K562 (cell line): ENCODE measurements around the gene AMPD3. TPM values are rescaled to one million over a fixed set of nuclear protein-coding genes. Genes with fewer than 3 reads are reported as not detected.

Source experiments
- ARID4B ChIP-seq: sonication (generic); formaldehyde crosslinking; IDR thresholded peaks from 2 replicates; pipeline ENCODE4 v1.8.0; 2022; ENCODE audit warnings: mild to moderate bottlenecking, missing genetic modification reagents
- BACH1 ChIP-seq: fragments of 200-800 bp; sonication (Bioruptor generic); IDR thresholded peaks from 2 replicates; pipeline ENCODE4 v1.6.1; 2016; ENCODE audit warnings: missing genetic modification characterization, missing compliant biosample characterization
- CBFA2T3 ChIP-seq: fragments of 450-650 bp; IDR thresholded peaks from 2 replicates; pipeline ENCODE4 v1.6.1; 2017
- CBFB ChIP-seq: sonication (generic); formaldehyde crosslinking; IDR thresholded peaks from 2 replicates; pipeline ENCODE4 v1.4.0; 2020; ENCODE audit warnings: mild to moderate bottlenecking, missing genetic modification reagents
- CBX3 ChIP-seq, 2 experiments: IDR thresholded peaks; 1 replicate in 1 of 2; 2 replicates in 1 of 2; pipeline ENCODE4 v1.6.1; 2012; ENCODE audit warnings: inconsistent platforms in 2 of 2, low read length in 2 of 2, borderline replicate concordance in 1 of 2, control low read depth in 1 of 2
- CREBBP ChIP-seq: IDR thresholded peaks from one replicate; pipeline ENCODE4 v1.6.1; 2012; ENCODE audit warnings: low read depth, mild to moderate bottlenecking, control low read depth, inconsistent platforms, low read length
- E2F5 ChIP-seq: sonication (generic); formaldehyde crosslinking; IDR thresholded peaks from 2 replicates; pipeline ENCODE4 v1.8.0; 2022; ENCODE audit warnings: mild to moderate bottlenecking, missing genetic modification reagents
- E2F8 ChIP-seq: fragments of 450-650 bp; IDR thresholded peaks from 2 replicates; pipeline ENCODE4 v1.7.1; 2018; ENCODE audit warnings: mild to moderate bottlenecking, low read depth; ENCODE audit not compliant: partially characterized antibody
- ESRRA ChIP-seq: fragments of 450-650 bp; IDR thresholded peaks from 2 replicates; pipeline ENCODE4 v1.6.1; 2014; ENCODE audit warnings: low read depth, mild to moderate bottlenecking, moderate library complexity, borderline replicate concordance
- GABPA ChIP-seq: fragments of 200-800 bp; sonication (Bioruptor generic); conservative IDR thresholded peaks from 2 replicates; pipeline ENCODE4 v1.6.1; 2016; ENCODE audit warnings: low read depth, missing genetic modification characterization, missing compliant biosample characterization
- HNRNPLL ChIP-seq: fragments of 200-400 bp; formaldehyde crosslinking; IDR thresholded peaks from 2 replicates; pipeline ENCODE4 v1.6.1; 2017; ENCODE audit warnings: low read length, low read depth, mild to moderate bottlenecking; ENCODE audit not compliant: poor library complexity, severe bottlenecking
- KLF6 ChIP-seq: fragments of 250-450 bp; sonication (Bioruptor Pico); IDR thresholded peaks from 2 replicates; pipeline ENCODE4 v1.4.0; 2020; ENCODE audit warnings: mild to moderate bottlenecking, moderate library complexity, borderline replicate concordance
- LCOR ChIP-seq: sonication (generic); formaldehyde crosslinking; IDR thresholded peaks from 2 replicates; pipeline ENCODE4 v1.8.0; 2022; ENCODE audit warnings: mild to moderate bottlenecking, missing genetic modification reagents
- LEF1 ChIP-seq: fragments of 450-650 bp; IDR thresholded peaks from 2 replicates; pipeline ENCODE4 v1.6.1; 2016; ENCODE audit warnings: mild to moderate bottlenecking
- MTA3 ChIP-seq: fragments of 450-650 bp; formaldehyde crosslinking; IDR thresholded peaks from 2 replicates; pipeline ENCODE4 v1.6.1; 2017; ENCODE audit warnings: mild to moderate bottlenecking, borderline replicate concordance
- MYNN ChIP-seq, 2 experiments: sonication (generic); formaldehyde crosslinking in 1 of 2; IDR thresholded peaks; 2 replicates each; pipeline versions ENCODE4 v1.5.0 to v1.6.1; 2016 to 2020; ENCODE audit warnings: antibody characterized with exemption in 1 of 2, missing genetic modification reagents in 1 of 2
- SRF ChIP-seq, 2 experiments: fragments of 250-450, 450-650 bp in 1 of 2; sonication (Bioruptor Pico) in 1 of 2; sonication (generic) in 1 of 2; formaldehyde crosslinking; IDR thresholded peaks; 2 replicates each; pipeline versions ENCODE4 v1.5.0 to v1.5.1; 2020 to 2022; ENCODE audit warnings: mild to moderate bottlenecking in 1 of 2, missing genetic modification reagents in 1 of 2
- ZNF311 ChIP-seq: fragments of 250-450 bp; sonication (Bioruptor Pico); IDR thresholded peaks from 2 replicates; pipeline ENCODE4 v1.4.0; 2020; ENCODE audit warnings: mild to moderate bottlenecking, moderate library complexity
- ZNF316 ChIP-seq: fragments of 450-650 bp; IDR thresholded peaks from 2 replicates; pipeline ENCODE4 v1.6.1; 2016
- polyA plus RNA-seq, 8 experiments: library from polyadenylated mRNA; depleted of rRNA in 4 of 8; stranded (reverse) in 5 of 8; unstranded in 3 of 8; fragments of >200 nt; fragmentation: Nextera tagmentation in 2 of 8; fragmentation: Illumina TruSeq in 1 of 8; extraction: Ambion mirVana in 2 of 8; extraction: Trizol in 1 of 8; gene quantifications; 2 replicates each; pipeline versions ENCODE4 v1.2.1 to v1.2.3, GENCODE V29; 2011 to 2014; ENCODE audit warnings: inconsistent platforms in 1 of 8, missing spikeins in 1 of 8
- total RNA-seq, 7 experiments: library from RNA; depleted of rRNA in 6 of 7; stranded (reverse); fragments of >200 nt in 6 of 7; fragmentation: Illumina TruSeq in 2 of 7; extraction: Trizol in 2 of 7; gene quantifications; 2 replicates each; pipeline versions ENCODE4 v1.2.1 to v1.2.3, GENCODE V29; 2011 to 2021; ENCODE audit warnings: low replicate concordance in 1 of 7

The AMPD3 gene
- total and polyA plus RNA-seq, 9 of the 15 experiments (the other 6 are each of a cell fraction or from before 2014, with no cell fraction given) = 4.4 to 23.6 (median 11.2) TPM

GRCh38 chr11:10490398-10491241 is 35.6 kb downstream of the AMPD3 start (continued):
- no peak for TF ChIP-seq E2F8
- TF ChIP-seq HNRNPLL = no peak
- TF ChIP-seq ARID4B (CRISPR knock-in tag) = no peak
- TF ChIP-seq GABPA = no peak
- TF ChIP-seq CBX3 (IDR thresholded peaks at IDR 0.05; ENCODE audit: borderline replicate concordance in 1 of 2, low read length in 2 of 2) = peak in 1 of 2 experiments; percentile 31; a peak in 1 of 3 replicates
- 0 out of 2 replicates have a peak, but pooled peaks have one; percentile 40 for TF ChIP-seq LEF1
- TF ChIP-seq SRF (CRISPR knock-in tag; IDR thresholded peaks at IDR 0.05) = no peak; a peak in 1 of 4 replicates
- TF ChIP-seq ESRRA = peak; percentile 96
- TF ChIP-seq ZNF311 (CRISPR knock-in tag) = no peak
- TF ChIP-seq KLF6 = no peak
- no peak for TF ChIP-seq CREBBP
- peak; percentile 79 for TF ChIP-seq MYNN (IDR thresholded peaks at IDR 0.05)
- no peak for TF ChIP-seq MYNN (CRISPR knock-in tag; IDR thresholded peaks at IDR 0.05)
- TF ChIP-seq BACH1 (tag) = peak; percentile 100
- TF ChIP-seq CBFA2T3 = peak; percentile 56
- no peak for TF ChIP-seq E2F5 (CRISPR knock-in tag)
- peak; percentile 99 for TF ChIP-seq ZNF316
- peak; percentile 44; the same call in 1 of the 2 replicates for TF ChIP-seq MTA3
- no peak for TF ChIP-seq CBFB (CRISPR knock-in tag)
- TF ChIP-seq LCOR (CRISPR knock-in tag) = peak; percentile 51; the same call in 1 of the 2 replicates
